GM21515 (cell line): ENCODE results near the gene POU4F1.

Experiments
- ATAC-seq: cut with Tn5 transposase; IDR thresholded peaks from one replicate; pipeline ENCODE4 v1.9.1; 2021; ENCODE audit not compliant: unreplicated experiment

The POU4F1 gene

GRCh38 chr13:78593652-78594455, 9.5 kb downstream of the POU4F1 start:
- ATAC-seq = no peak

- ATAC-seq = no peak
These were observed 10.2 kb downstream of the POU4F1 start for GRCh38 chr13:78593129-78593528.

- no peak for ATAC-seq
These were observed 10.8 kb downstream of the POU4F1 start for GRCh38 chr13:78592584-78592983.

- ATAC-seq = no peak
These were observed 14.1 kb downstream of the POU4F1 start for GRCh38 chr13:78589206-78589605.

- ATAC-seq = no peak
These were observed 16.0 kb downstream of the POU4F1 start for GRCh38 chr13:78587395-78587794.

GRCh38 chr13:78586706-78587105, 16.6 kb downstream of the POU4F1 start:
- ATAC-seq = no peak

- no peak for ATAC-seq
These were observed 27.1 kb downstream of the POU4F1 start for GRCh38 chr13:78576261-78576660.

GRCh38 chr13:78572459-78572858, 30.9 kb downstream of the POU4F1 start:
- ATAC-seq = no peak

- no peak for ATAC-seq
These were observed 34.3 kb downstream of the POU4F1 start for GRCh38 chr13:78569029-78569428.

- ATAC-seq = no peak
These were observed 36.7 kb downstream of the POU4F1 start for GRCh38 chr13:78566631-78567030.

GRCh38 chr13:78562237-78562889, 41.0 kb downstream of the POU4F1 start:
- peak; percentile 64 for ATAC-seq
